ENCODE results near the gene FZD4.

Gene FZD4

GRCh38 chr11:86906198-86906597, 49.0 kb downstream of the FZD4 start:
- no peak for DNase-seq (ENCODE audit: low spot score)

GRCh38 chr11:86905252-86905651, 49.9 kb downstream of the FZD4 start:
- no peak for DNase-seq (ENCODE audit: low spot score)

- no peak for DNase-seq (ENCODE audit: low spot score)
Measured at GRCh38 chr11:86904001-86904400, 51.2 kb downstream of the FZD4 start.

GRCh38 chr11:86902345-86902744, 52.9 kb downstream of the FZD4 start:
- DNase-seq (ENCODE audit: low spot score), result no peak

DNA sequence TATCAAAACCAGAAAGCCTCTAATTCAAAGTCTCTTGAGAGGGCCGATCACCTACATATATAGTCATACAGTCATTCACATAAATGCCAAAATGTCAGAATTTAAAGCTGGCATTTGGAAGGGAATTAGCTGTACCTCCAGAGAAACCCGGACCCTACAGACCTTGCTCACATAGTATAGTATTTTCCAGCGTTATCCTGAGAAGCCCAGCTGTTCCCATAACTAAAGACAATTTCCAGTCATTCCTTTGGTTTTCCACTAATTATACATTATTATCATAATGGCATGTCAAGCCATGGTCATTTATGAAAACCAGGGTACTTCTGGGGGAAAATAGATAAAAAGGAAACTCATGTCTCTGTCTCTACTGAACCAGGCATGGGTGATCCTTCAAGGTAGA, 53.6 kb downstream of the FZD4 start:
- DNase-seq (ENCODE audit: low spot score), result no peak

DNA sequence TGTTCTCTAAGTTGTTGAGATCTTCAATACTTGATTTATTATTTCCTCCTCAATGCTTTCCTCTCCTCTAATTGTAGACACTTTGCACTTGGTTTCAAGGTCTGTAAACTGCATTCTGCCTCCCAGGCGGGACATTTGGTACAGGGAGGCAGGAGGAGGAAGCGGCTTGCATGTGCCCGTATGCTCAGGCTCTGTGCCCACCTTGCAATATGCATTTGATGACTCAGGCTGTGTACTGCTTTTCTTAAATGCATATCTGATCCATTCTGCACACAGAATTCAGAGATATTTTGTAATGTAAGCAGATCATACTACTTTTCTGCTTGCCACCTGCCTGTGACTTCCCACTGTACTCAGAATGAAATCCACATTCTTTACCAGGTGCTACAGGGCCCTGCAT, 55.0 kb downstream of the FZD4 start:
- no peak for DNase-seq (ENCODE audit: low spot score)

DNA sequence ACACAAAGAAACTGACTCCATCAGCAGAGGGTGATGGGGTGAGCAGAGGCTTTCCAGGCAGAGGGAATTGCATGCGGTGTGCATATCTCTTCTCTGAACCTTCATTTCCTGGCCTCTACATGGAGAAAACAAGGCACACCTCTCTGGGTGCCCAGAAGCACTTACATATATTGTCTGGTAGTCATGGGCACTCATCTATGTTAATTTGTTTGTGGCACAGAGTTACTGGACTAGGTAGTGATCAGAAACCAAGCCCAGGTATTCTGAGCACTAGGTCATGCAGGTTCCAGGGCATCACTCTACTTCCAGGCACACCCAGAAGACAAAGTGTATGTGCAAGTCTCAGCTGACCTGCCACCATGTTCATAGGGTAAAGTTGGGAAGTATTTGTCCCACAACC, 56.5 kb downstream of the FZD4 start:
- DNase-seq (ENCODE audit: low spot score), result no peak

- no peak for DNase-seq (ENCODE audit: low spot score)
Measured at GRCh38 chr11:86896441-86896841, 58.8 kb downstream of the FZD4 start.

Data from HuH-7.5 (cell line).